Ammon's horn (tissue), 1 donor: ENCODE measurements around the gene SOCS2.
"Not testable (repeated sequence)": the region's sequence is repeated elsewhere in the genome, so short reads cannot be mapped to it uniquely, and the experiment has no call there.

Experiments used
- DNase-seq: peaks from one replicate; pipeline ENCODE4 v3.0.0-alpha.2; 2016; ENCODE audit warnings: low spot score

Gene SOCS2

GRCh38 chr12:93594766-93595311 lies 22.4 kb downstream of the SOCS2 start:
- DNase-seq, result no peak

DNA sequence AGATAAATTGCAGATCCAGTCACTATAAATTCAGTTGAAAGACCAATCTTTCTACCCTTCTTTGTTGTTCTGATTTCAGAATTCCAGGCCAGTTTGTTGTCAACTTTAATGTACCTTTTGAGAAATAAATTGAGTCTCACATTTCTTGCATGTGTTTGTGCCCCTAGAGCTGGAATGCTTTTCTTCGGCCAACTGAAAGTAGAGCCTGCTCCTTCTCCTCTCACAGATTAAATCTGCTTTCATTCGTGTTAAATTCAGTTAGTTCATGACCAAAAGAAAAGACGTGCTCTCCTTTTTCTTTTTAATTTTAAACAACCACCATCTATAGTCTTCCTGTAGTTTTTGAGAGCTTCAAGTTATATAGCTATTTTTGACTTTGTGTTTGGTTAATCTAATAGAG lies 22.9 kb downstream of the SOCS2 start:
- no peak for DNase-seq

- DNase-seq, result no peak
These were observed 25.1 kb downstream of the SOCS2 start for GRCh38 chr12:93597608-93598007.

DNA sequence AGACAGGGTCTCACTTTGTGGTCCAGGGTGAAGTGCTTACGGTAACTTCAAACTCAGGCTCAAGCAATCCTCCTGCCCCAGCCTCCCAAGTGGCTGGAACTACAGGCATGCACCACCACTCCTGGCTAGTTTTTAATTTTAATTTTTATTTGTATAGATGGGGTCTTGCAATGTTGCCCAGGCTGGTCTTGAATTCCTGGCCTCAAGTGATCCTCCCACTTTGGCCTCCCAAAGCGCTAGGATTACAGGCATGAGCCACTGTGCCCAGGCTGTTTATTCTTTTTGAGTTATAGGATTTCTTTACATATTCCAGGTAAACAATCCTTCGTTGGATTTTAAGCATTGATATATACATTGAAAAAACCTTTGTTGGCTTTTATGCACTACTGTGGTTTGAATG lies 26.7 kb downstream of the SOCS2 start:
- DNase-seq, result no peak

GRCh38 chr12:93601591-93601990 lies 29.1 kb downstream of the SOCS2 start:
- no peak for DNase-seq

DNA sequence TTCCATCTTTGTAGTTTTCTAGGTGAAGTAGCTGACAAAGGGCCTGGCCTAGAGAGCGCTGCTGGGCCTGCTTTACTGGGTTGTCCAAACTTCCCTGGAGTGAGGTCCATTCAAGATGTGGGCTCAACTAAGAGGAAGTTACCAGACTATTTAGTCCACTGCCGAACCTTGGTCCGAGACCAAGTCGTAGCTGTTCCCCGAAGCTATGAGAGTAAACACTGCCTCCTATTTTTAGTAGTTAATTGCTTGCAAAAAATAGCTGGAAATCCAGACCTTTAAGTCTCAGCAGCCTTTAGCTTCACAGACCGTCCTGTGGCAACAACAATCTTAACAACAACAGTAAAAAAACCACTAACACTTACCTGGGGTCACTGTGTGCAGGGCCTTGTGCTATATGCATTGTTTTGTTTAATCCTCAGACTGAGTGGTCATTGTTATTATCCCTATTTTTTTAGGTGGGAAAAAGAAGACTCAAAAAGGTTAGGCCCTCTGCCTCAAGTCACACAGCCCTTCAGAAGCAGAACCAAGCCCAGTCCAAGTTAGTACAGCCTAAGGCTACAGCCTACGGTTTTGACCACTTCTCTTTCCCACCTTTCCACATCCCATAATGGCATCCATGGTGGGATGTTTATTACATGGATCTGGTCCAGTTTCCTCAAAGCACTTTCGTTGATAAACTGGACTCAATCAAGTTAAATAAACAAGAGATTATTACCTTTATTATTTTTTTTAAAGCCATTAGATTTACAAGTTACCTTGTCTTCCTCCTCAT lies 30.6 kb downstream of the SOCS2 start:
- DNase-seq, result no peak

- DNase-seq, result no peak
These were observed 31.3 kb downstream of the SOCS2 start for GRCh38 chr12:93603762-93604161.

- no peak for DNase-seq
These were observed 35.8 kb downstream of the SOCS2 start for GRCh38 chr12:93608313-93608712.

DNA sequence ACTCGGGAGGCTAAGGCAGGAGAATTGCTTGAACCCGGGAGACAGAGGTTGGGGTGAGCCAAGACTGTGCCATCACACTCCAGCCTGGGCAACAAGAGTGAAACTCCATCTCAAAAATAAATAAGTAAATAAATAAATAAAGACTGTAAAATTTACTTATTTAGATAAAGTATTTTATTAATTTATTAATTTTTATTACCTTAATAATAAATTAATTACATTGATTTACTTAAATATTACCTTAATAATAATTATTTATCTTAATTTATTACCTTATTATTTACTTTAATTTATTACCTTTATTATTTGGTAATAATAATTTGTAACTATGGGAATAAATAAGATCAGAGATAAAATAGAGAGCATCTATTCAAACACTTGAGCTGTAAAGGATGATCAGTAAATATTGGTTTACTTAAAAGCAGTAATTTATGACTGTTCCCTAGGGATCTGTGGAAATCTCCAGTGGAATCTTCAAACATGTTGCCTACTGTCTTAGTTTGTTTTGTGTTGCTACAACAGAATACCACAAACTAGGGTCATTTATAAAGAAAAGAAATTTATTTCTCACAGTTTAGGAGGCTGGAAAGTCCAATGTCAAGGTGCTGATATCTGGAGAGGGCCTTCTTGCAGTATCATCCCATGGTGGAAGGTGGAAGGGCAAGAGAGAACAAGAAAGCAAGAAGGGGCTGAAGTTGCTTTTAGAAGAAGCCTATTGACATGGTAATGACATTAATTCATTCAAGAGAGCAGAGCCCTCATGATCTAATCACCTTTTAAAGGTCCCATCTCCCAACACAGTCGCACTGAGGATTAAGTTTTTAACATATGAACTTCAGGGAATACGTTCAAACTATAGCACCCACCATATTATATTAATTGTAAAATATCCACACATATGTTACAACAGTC lies 37.1 kb downstream of the SOCS2 start:
- DNase-seq, result no peak

- peak; percentile 69 for DNase-seq
These were observed 40.3 kb downstream of the SOCS2 start for GRCh38 chr12:93612776-93613175.

- no peak for DNase-seq
These were observed 42.6 kb downstream of the SOCS2 start for GRCh38 chr12:93614917-93615596.

GRCh38 chr12:93616584-93617101 lies 44.2 kb downstream of the SOCS2 start:
- DNase-seq, result no peak

DNA sequence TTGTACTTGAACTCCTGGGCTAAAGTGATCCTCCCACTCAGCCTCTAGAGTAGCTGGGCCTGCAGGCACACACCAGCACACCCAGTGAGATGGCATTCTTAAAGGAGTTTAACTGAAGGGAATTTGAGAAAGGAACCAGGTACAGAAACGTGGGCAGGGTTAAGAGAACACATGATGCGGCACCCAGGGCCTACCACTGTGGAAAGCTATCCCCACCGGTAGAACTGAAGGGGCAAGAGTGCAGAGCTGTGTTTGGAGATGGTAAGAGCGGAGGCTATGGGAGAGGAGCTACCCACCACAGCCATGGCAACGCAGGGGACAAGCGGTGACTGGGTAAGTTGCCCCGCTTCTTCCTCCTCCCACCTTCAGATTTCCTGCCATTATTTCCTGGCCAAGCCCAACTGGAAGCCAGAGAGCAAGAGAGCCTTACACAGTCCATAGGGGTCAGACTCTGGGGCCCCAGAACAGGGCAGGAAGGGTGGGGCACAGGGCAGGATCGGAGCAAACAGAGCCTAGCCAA lies 46.5 kb downstream of the SOCS2 start:
- DNase-seq, result no peak

- DNase-seq, result no peak
These were observed 49.5 kb downstream of the SOCS2 start for GRCh38 chr12:93621986-93622385.

- DNase-seq, result no peak
These were observed 50.0 kb downstream of the SOCS2 start for GRCh38 chr12:93622485-93622884.

DNA sequence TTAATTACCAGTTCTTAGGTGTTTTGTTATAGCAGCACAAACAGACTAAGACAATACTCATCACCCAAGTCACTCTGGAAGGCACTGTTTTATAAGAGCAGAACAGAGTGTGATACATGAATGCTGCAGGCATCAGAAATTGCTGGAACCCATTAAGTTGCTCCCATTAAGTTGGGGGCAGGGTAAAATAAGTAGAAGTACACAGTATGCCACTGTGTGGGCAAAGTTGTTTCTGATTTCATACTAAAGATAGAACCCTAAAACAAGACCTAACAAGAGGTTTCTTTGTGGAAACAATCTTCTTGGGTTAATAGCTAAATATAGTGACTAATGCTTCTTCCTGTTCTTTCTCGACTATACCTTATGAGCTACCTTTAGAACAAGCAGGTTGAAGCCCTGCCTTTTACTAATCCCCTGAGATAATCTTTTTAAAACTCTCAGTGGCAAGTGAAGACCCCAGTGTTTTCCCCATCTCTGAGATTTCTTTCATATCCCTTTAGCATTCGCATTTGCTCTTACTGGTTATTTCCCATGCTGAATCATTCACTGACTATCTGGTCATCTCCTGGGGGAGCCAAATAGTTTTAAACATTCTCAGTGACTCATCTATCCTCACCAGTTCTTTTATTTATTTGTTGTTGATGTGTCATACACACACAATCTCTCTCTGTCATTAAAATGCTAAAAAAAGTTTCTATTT lies 52.3 kb downstream of the SOCS2 start:
- no peak for DNase-seq

GRCh38 chr12:93625295-93625645 lies 52.8 kb downstream of the SOCS2 start:
- not testable (repeated sequence) for DNase-seq

DNA sequence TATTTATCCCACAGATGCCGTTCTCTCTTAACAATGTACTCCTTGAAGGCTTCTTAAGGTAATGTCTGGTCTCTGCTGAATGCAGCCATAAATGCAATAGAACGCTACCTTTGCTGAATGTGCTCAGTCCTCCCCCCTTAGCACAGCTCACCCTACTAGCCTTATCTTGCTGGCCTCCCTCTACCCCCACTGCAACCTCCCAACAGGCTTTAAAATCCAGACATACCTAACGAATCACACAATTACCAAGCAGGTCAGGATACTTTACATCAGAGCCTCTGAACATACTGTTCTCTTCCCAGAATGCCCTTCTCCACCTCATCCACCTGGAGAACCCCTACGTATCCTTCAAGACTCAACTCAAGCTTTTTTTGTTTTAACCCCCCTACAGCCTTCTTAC lies 53.7 kb downstream of the SOCS2 start:
- DNase-seq, result no peak
